Activated T-cell treated with anti-CD3 and anti-CD28 coated beads for 1 hour (primary cell): ENCODE results near the gene TUBB8.
"Not testable (repeated sequence)": the region's sequence is repeated elsewhere in the genome, so short reads cannot be mapped to it uniquely, and the experiment has no call there.

Experiments
- DNase-seq: peaks from one replicate; pipeline ENCODE4 v3.0.0-alpha.2; 2020; ENCODE audit warnings: low read depth

Gene TUBB8

DNA sequence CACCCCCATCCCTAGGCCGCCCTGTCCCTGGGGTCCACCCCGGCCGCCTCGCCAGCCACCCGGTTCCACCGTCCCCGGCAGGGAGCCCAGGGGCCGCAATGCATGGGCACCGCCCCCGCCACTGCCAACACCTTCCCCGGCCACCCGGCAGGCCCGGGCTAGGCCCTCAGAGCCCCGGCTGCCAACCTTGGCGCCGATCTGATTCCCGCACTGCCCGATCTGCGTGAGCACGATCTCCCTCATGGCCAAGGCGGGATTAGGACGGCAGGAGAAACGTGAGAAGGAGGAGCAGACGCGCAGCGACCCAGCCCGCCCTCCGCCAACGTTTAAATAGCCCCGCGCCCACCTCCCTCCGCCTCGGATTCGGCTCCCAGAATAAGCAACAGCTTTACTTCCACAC lies at the start of gene TUBB8:
Gene TUBB8 (minus strand): TSS at position 301 of the 400 bp plus-strand sequence. CDS start 58 bp downstream, at position 243.
- DNase-seq: no peak

DNA sequence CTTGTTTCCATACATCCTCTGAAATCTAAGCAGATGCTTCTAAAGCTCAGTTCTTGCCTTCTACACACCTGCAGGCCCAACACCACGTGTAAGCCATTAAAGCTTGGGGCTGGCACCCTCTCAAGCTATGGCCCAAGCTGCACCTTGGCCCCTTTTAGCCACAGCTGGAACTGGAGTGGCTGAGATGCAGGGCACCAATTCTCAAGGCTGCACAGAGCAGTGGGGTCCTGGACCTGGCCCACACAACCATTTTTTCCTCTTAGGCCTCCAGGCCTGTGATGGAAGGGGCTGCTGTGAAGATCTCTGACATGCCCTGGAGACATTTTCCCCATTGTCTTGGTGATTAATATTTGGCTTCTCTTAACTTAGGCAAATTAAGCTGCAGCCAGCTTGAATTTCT lies 47.4 kb upstream of the TUBB8 start:
- DNase-seq: no peak

DNA sequence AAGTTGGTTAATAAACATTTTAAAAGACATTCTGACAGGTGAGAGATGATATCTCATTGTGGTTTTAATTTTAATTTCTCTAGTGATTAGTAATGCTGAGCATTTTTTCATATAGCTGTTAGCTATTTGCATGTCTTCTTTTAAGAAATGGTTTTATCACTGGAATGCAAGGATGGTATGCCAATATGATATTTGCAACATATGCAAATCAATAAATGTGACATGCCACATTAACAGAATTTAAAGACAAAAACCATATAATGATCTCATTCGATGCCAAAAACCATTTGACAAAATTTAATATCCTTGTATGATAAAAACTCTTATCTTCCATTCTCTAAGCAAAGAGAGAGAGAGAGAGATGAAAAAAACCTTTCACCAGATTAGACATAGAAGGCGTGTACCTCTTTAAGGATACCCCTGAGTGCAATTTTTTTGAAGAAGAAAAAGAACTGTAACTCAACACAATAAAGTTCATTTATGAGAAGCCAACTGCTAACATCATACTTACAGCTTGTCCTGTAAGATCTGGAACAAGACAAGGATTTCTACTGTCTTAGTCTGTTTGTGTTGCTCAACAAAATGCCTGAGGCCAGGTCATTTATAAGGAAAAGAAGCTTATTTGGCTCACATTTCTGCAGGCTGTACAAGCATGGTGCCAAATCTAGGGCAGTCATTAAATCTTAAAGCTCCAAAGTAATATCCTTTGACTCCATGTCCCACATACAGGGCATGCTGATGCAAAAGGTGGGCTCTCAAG lies 46.4 kb upstream of the TUBB8 start:
- DNase-seq: no peak

- DNase-seq: no peak
Observed at GRCh38 chr10:94613-95012, 45.5 kb upstream of the TUBB8 start.

GRCh38 chr10:92846-93245 lies 43.8 kb upstream of the TUBB8 start:
- no peak for DNase-seq

- DNase-seq: no peak
Observed at GRCh38 chr10:92153-92552, 43.1 kb upstream of the TUBB8 start.

GRCh38 chr10:91313-91712 lies 42.2 kb upstream of the TUBB8 start:
- DNase-seq: no peak

DNA sequence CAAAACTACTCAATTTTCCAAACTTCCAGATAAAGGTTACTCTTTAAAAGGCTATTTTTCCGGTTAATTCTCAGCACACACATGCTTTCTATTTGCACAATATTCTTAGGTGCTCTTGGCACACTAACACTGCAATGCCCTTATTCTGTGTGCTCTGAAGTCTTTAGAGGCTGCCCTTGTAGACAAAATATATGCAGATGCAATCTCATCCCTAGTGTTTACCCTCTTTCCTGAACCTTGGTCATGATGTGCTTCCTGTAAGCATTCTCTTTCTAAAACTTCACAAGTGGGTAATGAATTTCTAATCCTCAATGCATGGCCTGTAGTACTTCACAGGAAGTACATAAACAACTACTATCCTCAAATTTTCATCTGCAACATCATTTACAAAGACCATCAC lies 41.1 kb upstream of the TUBB8 start:
- DNase-seq: no peak

GRCh38 chr10:89248-89647 lies 40.2 kb upstream of the TUBB8 start:
- DNase-seq: no peak

DNA sequence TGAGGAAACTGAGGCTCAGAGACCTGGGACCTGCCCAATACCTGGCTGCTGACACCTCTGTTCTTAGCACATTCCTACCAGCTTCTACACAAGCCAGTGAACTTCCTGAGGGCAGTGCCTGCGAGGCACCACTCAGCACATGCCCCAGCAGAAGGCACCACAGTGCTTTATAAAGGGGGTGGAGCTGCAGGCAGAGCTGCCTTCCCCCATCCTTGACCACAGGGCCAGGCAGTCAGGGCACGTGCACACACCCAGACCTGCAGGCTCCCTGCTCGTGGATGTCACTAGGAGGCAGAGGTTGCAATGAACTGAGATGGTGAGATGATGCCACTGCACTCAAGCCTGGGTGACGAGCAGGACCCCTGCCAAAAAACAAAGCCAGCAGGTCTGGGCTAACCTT lies 39.2 kb upstream of the TUBB8 start:
- no peak for DNase-seq

- DNase-seq: no peak
Observed at GRCh38 chr10:87177-88080, 38.3 kb upstream of the TUBB8 start.

DNA sequence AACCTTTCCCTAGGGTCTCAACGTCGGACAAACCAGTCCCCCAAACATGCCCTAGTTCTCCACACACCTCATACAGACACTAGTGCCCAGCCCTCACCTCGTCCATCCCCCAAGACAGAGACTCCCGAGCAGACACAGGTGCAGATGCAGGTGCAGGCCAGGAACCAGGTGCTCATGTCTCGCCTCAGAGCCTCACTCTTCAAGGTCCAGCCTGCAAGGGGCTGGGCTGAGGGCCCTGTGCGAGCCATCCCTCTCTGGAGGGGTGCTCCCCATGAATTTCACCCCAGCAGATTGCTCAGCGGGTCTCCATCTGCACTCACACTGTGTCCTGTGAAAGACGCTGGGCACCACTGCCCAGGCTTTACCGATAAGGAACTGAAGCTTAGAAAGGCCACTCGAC lies 36.9 kb upstream of the TUBB8 start:
- no peak for DNase-seq

- no peak for DNase-seq
Observed at GRCh38 chr10:85044-85443, 35.9 kb upstream of the TUBB8 start.

DNA sequence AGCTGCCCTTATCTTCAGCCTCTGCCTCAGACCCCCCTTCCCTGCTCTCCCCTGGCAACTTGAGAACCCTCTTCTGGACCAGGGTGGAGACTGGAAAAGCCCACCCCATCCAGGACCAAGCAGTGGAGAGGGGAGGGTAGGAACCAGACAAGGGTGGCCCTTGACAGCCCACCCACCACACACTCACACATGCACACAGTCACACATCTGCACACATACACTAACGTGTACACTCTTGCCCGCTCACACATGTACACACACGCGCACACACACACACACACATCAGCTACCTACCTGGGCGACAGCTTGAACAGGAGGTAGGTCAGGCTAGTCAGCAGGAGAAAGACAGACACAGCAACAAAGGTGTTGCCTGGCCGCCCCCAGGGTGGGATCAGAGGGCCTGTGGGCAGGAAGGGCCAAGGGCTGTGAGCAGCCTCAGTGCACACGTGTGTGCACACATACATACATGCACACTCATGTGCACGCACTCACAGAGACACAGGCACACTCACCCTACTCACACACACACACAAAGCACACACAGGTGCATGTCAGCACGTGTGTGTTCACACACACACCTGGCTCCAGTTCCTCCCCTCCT lies 34.9 kb upstream of the TUBB8 start:
- no peak for DNase-seq

DNA sequence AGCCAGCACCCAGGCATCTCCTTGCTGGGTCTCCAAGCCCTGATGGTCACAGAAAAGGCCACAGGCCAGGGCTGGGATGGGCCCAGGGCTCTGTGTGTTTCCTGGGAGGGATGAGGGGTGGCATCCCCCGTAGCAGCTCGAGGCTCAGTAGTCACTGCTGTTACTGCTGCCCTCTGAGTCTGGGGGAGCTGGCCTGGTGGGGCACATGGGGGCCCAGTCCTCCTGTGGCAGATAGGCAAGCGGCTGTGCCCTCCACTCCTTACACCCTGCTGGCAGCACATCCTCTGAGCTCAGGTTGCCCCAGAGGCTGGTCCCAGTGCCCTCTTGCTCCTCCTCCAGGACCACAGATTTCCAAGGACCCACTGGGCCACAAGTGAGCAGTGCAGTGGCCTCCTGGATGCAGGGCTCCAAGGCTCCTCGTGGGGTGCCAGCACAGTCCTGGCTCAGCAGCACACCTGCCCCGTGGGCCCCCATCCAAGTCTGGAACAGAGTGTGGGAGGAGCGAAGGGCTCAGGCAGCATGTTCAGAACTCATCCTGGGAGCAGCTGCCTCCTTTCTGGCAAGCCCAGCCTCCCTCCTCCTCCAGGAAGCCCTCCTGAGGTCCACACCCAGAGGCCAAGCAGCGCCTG lies 31.5 kb upstream of the TUBB8 start:
- DNase-seq: no peak

- DNase-seq: no peak
Observed at GRCh38 chr10:79532-80215, 30.6 kb upstream of the TUBB8 start.

DNA sequence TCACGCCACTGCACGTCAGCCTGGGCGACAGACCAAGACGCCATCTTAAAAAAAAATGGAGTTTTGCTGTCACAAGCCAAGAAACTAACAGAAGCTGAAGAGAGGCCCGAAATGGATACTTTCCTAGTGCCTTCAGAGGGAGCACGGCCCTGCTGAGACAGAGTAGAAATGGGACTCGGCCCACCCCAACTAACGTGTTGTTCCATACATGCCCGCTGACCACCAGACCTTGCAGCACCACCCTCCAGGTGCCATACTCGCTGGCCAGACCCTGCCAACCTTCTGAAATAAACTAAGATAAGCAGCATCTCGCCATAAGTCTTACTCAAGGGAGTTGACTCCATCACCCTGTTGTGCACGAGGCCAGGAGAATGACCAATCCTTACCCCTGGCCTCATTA lies 29.5 kb upstream of the TUBB8 start:
- DNase-seq: no peak

- not testable (repeated sequence) for DNase-seq
Observed at GRCh38 chr10:74266-74621, 25.1 kb upstream of the TUBB8 start.

GRCh38 chr10:73543-74265 lies 24.6 kb upstream of the TUBB8 start:
- peak; percentile 22 for DNase-seq

GRCh38 chr10:68156-68555 lies 19.1 kb upstream of the TUBB8 start:
- not testable (repeated sequence) for DNase-seq

DNA sequence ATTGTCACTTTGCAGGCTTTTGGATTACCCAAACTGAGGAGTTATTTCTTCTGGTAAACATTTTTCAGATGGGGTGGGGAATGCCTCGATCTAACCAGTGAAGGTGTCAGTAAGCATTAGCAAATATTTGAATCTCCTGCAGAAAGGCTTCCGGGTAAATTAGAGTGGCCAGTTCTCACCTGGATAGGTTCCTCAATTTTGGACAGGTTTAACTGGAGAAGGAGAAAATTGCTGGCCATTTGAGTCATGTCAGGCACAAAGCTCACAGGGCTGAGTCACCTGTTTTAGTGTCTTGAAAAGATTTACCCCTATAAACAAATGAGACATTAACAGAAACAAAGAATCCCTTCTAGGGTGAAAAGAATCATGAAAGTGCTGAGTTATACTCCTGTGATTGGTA lies 830 bp upstream of the TUBB8 start:
- not testable (repeated sequence) for DNase-seq
